HepG2 (cell line): ENCODE data around the gene EMILIN3. TPM values are rescaled to one million over a fixed set of nuclear protein-coding genes. Genes with fewer than 3 reads are reported as not detected.

Experiments used
- ATF1 ChIP-seq: IDR thresholded peaks from 2 replicates; pipeline ENCODE4 v1.6.1; 2016; ENCODE audit warnings: mild to moderate bottlenecking, control low read depth
- CBX1 ChIP-seq: IDR thresholded peaks from one replicate; pipeline ENCODE4 v1.6.1; 2016; ENCODE audit warnings: antibody characterized with exemption, low read depth
- DNMT3B ChIP-seq: conservative IDR thresholded peaks from 2 replicates; pipeline ENCODE4 v1.6.1; 2016; ENCODE audit warnings: missing biosample characterization, control low read depth
- ISL2 ChIP-seq: sonication (generic); formaldehyde crosslinking; IDR thresholded peaks from 2 replicates; pipeline ENCODE4 v1.5.0; 2020; ENCODE audit warnings: missing genetic modification reagents
- KLF16 ChIP-seq, 2 experiments: sonication (generic) in 1 of 2; formaldehyde crosslinking in 1 of 2; IDR thresholded peaks; 2 replicates each; pipeline versions ENCODE4 v1.6.1 to v1.8.0; 2016 to 2023; ENCODE audit warnings: missing genetic modification reagents in 2 of 2, missing compliant biosample characterization in 1 of 2
- MTF2 ChIP-seq: sonication (generic); formaldehyde crosslinking; IDR thresholded peaks from 2 replicates; pipeline ENCODE4 v1.5.0; 2020; ENCODE audit warnings: missing genetic modification reagents, borderline replicate concordance
- NAIF1 ChIP-seq: sonication (generic); formaldehyde crosslinking; IDR thresholded peaks from 2 replicates; pipeline ENCODE4 v1.5.0; 2020; ENCODE audit warnings: mild to moderate bottlenecking, missing genetic modification reagents, borderline replicate concordance
- PITX1 ChIP-seq: sonication (generic); formaldehyde crosslinking; IDR thresholded peaks from 2 replicates; pipeline ENCODE4 v1.5.1; 2020; ENCODE audit warnings: mild to moderate bottlenecking, missing genetic modification reagents
- SKI ChIP-seq: fragments of 450-650 bp; IDR thresholded peaks from one replicate; pipeline ENCODE4 v1.6.1; 2018; ENCODE audit warnings: mild to moderate bottlenecking; ENCODE audit not compliant: partially characterized antibody
- TBX3 ChIP-seq: fragments of 450-650 bp; IDR thresholded peaks from 2 replicates; pipeline ENCODE4 v1.6.1; 2017; ENCODE audit warnings: antibody characterized with exemption, mild to moderate bottlenecking, inconsistent platforms, borderline replicate concordance
- ZMYM3 ChIP-seq: sonication (generic); formaldehyde crosslinking; IDR thresholded peaks from 2 replicates; pipeline ENCODE4 v1.5.1; 2020; ENCODE audit warnings: mild to moderate bottlenecking, missing genetic modification reagents
- ZNF205 ChIP-seq: IDR thresholded peaks from 2 replicates; pipeline ENCODE4 v1.6.1; 2018; ENCODE audit warnings: missing biosample characterization, missing genetic modification reagents
- ZNF263 ChIP-seq: sonication (generic); formaldehyde crosslinking; IDR thresholded peaks from 2 replicates; pipeline ENCODE4 v1.4.0; 2020; ENCODE audit warnings: missing genetic modification reagents
- ZNF501 ChIP-seq: sonication (generic); formaldehyde crosslinking; IDR thresholded peaks from 2 replicates; pipeline ENCODE4 v1.5.1; 2020; ENCODE audit warnings: mild to moderate bottlenecking, moderate library complexity, missing genetic modification reagents
- ZNF713 ChIP-seq: sonication (generic); formaldehyde crosslinking; IDR thresholded peaks from 2 replicates; pipeline ENCODE4 v1.4.0; 2020; ENCODE audit warnings: mild to moderate bottlenecking, missing genetic modification reagents
- ZNF879 ChIP-seq: sonication (generic); formaldehyde crosslinking; IDR thresholded peaks from 2 replicates; pipeline ENCODE4 v1.8.1; 2023; ENCODE audit warnings: missing genetic modification reagents
- ZNF883 ChIP-seq: sonication (generic); formaldehyde crosslinking; IDR thresholded peaks from 2 replicates; pipeline ENCODE4 v1.5.1; 2020; ENCODE audit warnings: mild to moderate bottlenecking, missing genetic modification reagents; ENCODE audit errors: not compliant biosample characterization
- ZNF891 ChIP-seq: sonication (generic); formaldehyde crosslinking; IDR thresholded peaks from 2 replicates; pipeline ENCODE4 v1.5.0; 2020; ENCODE audit warnings: mild to moderate bottlenecking, missing genetic modification reagents
- ZSCAN29 ChIP-seq: sonication (generic); formaldehyde crosslinking; conservative IDR thresholded peaks from 2 replicates; pipeline ENCODE4 v1.4.0; 2020; ENCODE audit warnings: mild to moderate bottlenecking, missing genetic modification reagents
- polyA plus RNA-seq, 8 experiments: library from polyadenylated mRNA; depleted of rRNA in 3 of 8; stranded (reverse) in 7 of 8; unstranded in 1 of 8; fragments of >200 nt; fragmentation: Illumina TruSeq in 4 of 8; extraction: Trizol in 4 of 8; gene quantifications; 2 replicates each; pipeline versions ENCODE4 v1.2.1 to v1.2.3, GENCODE V29; 2011 to 2016; ENCODE audit warnings: low read depth in 4 of 8, missing spikeins in 1 of 8, mixed read lengths in 1 of 8; ENCODE audit not compliant: insufficient read depth in 1 of 8
- total RNA-seq, 5 experiments: library from RNA; depleted of rRNA; stranded (reverse); fragments of >200 nt; fragmentation: Illumina TruSeq; extraction: Trizol; gene quantifications; 2 replicates each; pipeline ENCODE4 v1.2.3, GENCODE V29; 2016; ENCODE audit warnings: low read depth in 1 of 5
- TF ChIP-seq, protein P1 (sequence below): IDR thresholded peaks from 2 replicates; pipeline ENCODE4 v1.6.1; 2016; ENCODE audit warnings: missing biosample characterization, missing genetic modification reagents, low read depth
- TF ChIP-seq, protein P2 (sequence below): sonication (generic); formaldehyde crosslinking; IDR thresholded peaks from 2 replicates; pipeline ENCODE4 v1.4.0; 2020; ENCODE audit warnings: missing genetic modification reagents
- TF ChIP-seq, protein P3 (sequence below): fragments of 450-650 bp; IDR thresholded peaks from 2 replicates; pipeline ENCODE4 v1.6.1; 2016
- TF ChIP-seq, protein P4 (sequence below): IDR thresholded peaks from 2 replicates; pipeline ENCODE4 v1.6.1; 2016; ENCODE audit warnings: low read depth
- TF ChIP-seq, protein P5 (sequence below): sonication (generic); formaldehyde crosslinking; conservative IDR thresholded peaks from 2 replicates; pipeline ENCODE4 v1.4.0; 2020; ENCODE audit warnings: missing genetic modification reagents

Gene EMILIN3
- total and polyA plus RNA-seq, 2 of the 13 experiments (the other 11 are each of a cell fraction or from before 2014, with no cell fraction given), result 0.25 to 0.29 TPM

DNA sequence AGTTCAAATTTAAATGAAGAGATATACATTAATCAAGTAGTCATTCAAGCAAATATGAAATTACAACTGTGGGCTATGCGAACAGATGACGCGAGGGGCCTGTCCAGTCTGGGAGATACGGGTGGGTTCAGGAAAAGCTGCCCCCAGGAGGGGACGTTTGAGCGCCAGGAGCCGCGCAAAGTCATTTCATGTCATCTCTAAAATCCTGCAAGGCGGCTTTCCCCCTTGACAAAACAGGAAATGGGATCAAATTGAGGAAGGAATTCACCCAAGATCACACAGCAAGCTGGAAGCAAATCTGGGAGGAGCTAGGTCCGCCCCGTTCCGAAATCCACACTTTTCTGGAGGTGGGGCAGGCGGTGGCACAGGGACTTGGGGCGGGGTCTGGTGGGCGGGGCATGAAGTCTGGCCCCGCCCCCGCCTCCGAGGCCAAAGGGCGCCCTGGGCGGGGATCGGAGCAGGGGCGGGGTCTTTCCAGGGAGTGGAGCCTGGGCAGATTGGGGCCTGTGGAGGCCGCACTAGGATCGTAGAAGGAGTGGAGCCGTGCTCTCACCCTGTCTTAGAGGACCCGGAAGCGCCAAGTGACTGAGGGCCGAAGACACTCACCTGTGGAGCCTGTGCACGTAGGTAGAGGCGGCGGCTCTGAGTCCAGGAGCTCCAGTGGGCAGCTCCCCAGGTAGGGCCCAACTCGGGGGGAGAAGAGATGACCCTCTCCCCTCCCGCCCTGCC is 26.1 kb downstream of the EMILIN3 start, which contains the start of gene LPIN3 (continued):
- TF ChIP-seq DNMT3B (CRISPR knock-in tag) (no peak), CBX1 (peak; percentile 82), ZNF501 (CRISPR knock-in tag) (peak; percentile 93), ZNF879 (CRISPR knock-in tag) (peak; percentile 91; the same call in 1 of the 2 replicates), KLF16 (CRISPR knock-in tag; IDR thresholded peaks at IDR 0.05) (peak in 1 of 2 experiments; percentile 66; a peak in 2 of 4 replicates), ZMYM3 (peak; percentile 71; the same call in 1 of the 2 replicates), ZNF205 (CRISPR knock-in tag) (no peak), PITX1 (CRISPR knock-in tag) (peak; percentile 67), ZNF263 (CRISPR knock-in tag) (no peak), ZNF891 (CRISPR knock-in tag) (peak; percentile 40; the same call in 1 of the 2 replicates), TBX3 (no peak), ZNF713 (CRISPR knock-in tag) (peak; percentile 39; the same call in 1 of the 2 replicates), MTF2 (CRISPR knock-in tag) (0 out of 2 replicates have a peak, but pooled peaks have one; percentile 67), ISL2 (CRISPR knock-in tag) (no peak), NAIF1 (peak; percentile 93), ATF1 (CRISPR knock-in tag) (no peak), ZSCAN29 (CRISPR knock-in tag) (peak; percentile 57; the same call in 1 of the 2 replicates), ZNF883 (peak; percentile 24), SKI (peak; percentile 2)
- TF ChIP-seq, protein P1, sequence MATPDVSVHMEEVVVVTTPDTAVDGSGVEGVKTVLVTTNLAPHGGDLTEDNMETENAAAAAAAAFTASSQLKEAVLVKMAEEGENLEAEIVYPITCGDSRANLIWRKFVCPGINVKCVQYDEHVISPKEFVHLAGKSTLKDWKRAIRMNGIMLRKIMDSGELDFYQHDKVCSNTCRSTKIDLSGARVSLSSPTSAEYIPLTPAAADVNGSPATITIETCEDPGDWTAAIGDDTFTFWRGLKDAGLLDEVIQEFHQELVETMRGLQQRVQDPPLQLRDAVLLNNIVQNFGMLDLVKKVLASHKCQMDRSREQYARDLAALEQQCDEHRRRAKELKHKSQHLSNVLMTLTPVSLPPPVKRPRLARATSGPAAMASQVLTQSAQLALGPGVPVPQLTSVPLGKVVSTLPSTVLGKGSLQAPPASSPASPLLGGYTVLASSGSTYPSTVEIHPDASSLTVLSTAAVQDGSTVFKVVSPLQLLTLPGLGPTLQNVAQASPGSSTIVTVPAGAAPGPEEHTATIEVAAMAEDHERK, result no peak
- TF ChIP-seq, protein P2, sequence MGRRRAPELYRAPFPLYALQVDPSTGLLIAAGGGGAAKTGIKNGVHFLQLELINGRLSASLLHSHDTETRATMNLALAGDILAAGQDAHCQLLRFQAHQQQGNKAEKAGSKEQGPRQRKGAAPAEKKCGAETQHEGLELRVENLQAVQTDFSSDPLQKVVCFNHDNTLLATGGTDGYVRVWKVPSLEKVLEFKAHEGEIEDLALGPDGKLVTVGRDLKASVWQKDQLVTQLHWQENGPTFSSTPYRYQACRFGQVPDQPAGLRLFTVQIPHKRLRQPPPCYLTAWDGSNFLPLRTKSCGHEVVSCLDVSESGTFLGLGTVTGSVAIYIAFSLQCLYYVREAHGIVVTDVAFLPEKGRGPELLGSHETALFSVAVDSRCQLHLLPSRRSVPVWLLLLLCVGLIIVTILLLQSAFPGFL (CRISPR knock-in tag), result no peak
- TF ChIP-seq, protein P3, sequence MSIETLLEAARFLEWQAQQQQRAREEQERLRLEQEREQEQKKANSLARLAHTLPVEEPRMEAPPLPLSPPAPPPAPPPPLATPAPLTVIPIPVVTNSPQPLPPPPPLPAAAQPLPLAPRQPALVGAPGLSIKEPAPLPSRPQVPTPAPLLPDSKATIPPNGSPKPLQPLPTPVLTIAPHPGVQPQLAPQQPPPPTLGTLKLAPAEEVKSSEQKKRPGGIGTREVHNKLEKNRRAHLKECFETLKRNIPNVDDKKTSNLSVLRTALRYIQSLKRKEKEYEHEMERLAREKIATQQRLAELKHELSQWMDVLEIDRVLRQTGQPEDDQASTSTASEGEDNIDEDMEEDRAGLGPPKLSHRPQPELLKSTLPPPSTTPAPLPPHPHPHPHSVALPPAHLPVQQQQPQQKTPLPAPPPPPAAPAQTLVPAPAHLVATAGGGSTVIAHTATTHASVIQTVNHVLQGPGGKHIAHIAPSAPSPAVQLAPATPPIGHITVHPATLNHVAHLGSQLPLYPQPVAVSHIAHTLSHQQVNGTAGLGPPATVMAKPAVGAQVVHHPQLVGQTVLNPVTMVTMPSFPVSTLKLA, result no peak
- TF ChIP-seq, protein P4, sequence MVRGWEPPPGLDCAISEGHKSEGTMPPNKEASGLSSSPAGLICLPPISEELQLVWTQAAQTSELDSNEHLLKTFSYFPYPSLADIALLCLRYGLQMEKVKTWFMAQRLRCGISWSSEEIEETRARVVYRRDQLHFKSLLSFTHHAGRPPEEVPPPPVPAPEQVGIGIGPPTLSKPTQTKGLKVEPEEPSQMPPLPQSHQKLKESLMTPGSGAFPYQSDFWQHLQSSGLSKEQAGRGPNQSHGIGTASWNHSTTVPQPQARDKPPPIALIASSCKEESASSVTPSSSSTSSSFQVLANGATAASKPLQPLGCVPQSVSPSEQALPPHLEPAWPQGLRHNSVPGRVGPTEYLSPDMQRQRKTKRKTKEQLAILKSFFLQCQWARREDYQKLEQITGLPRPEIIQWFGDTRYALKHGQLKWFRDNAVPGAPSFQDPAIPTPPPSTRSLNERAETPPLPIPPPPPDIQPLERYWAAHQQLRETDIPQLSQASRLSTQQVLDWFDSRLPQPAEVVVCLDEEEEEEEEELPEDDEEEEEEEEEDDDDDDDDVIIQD, result peak; percentile 84; the same call in 1 of the 2 replicates
- TF ChIP-seq, protein P5, sequence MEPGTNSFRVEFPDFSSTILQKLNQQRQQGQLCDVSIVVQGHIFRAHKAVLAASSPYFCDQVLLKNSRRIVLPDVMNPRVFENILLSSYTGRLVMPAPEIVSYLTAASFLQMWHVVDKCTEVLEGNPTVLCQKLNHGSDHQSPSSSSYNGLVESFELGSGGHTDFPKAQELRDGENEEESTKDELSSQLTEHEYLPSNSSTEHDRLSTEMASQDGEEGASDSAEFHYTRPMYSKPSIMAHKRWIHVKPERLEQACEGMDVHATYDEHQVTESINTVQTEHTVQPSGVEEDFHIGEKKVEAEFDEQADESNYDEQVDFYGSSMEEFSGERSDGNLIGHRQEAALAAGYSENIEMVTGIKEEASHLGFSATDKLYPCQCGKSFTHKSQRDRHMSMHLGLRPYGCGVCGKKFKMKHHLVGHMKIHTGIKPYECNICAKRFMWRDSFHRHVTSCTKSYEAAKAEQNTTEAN, result no peak; the same call in 1 of the 2 replicates
